H1 (cell line): ENCODE data around the gene C22orf31.

ENCODE experiments used
- CBX5 ChIP-seq: fragments of 300-800, 300-1000 bp; sonication (generic); IDR thresholded peaks from 2 replicates; pipeline ENCODE4 v1.7.1; 2016; ENCODE audit warnings: antibody characterized with exemption, low read length, low read depth
- CBX8 ChIP-seq: fragments of 300-800, 300-1000 bp; sonication (generic); IDR thresholded peaks from 2 replicates; pipeline ENCODE4 v1.7.1; 2016; ENCODE audit warnings: low read depth, low read length, borderline replicate concordance
- EP300 ChIP-seq, 2 experiments: IDR thresholded peaks; 1 replicate in 1 of 2; 2 replicates in 1 of 2; pipeline ENCODE4 v1.6.1; 2011 to 2012; ENCODE audit warnings: low read depth in 2 of 2, low read length in 2 of 2, mild to moderate bottlenecking in 2 of 2, borderline replicate concordance in 1 of 2, inconsistent platforms in 1 of 2, moderate library complexity in 1 of 2
- EZH2 ChIP-seq: fragments of 200-600 bp; sonication (generic); IDR thresholded peaks from 2 replicates; pipeline ENCODE4 v1.7.1; 2012; ENCODE audit warnings: low read depth, mild to moderate bottlenecking, moderate library complexity, low read length, inconsistent platforms; ENCODE audit not compliant: severe bottlenecking
- KDM5A ChIP-seq: fragments of 200-600 bp; IDR thresholded peaks from 2 replicates; pipeline ENCODE4 v1.7.1; 2012; ENCODE audit warnings: mild to moderate bottlenecking, low read length, inconsistent platforms, mixed read lengths
- POLR2A ChIP-seq, 2 experiments: IDR thresholded peaks; 1 replicate in 1 of 2; 2 replicates in 1 of 2; pipeline ENCODE4 v1.6.1; 2011; ENCODE audit warnings: low read depth in 2 of 2, low read length in 2 of 2, mild to moderate bottlenecking in 2 of 2; ENCODE audit errors: control extremely low read depth in 1 of 2
- RNF2 ChIP-seq: fragments of 200-900, 300-1000 bp; sonication (generic); IDR thresholded peaks from 2 replicates; pipeline ENCODE4 v1.7.1; 2016; ENCODE audit warnings: borderline replicate concordance, low read depth, mild to moderate bottlenecking, antibody characterized with exemption, low read length; ENCODE audit not compliant: poor library complexity, severe bottlenecking; ENCODE audit errors: missing control alignments
- RXRA ChIP-seq: IDR thresholded peaks from 2 replicates; pipeline ENCODE4 v1.6.1; 2011; ENCODE audit warnings: low read depth, mild to moderate bottlenecking, low read length, moderate library complexity; ENCODE audit not compliant: insufficient read depth
- SIN3A ChIP-seq, 2 experiments: IDR thresholded peaks in 1 of 2; conservative IDR thresholded peaks in 1 of 2; 2 replicates each; pipeline ENCODE4 v1.6.1; 2011 to 2012; ENCODE audit warnings: low read length in 2 of 2, improper control_type of control experiment in 1 of 2, low read depth in 1 of 2, mild to moderate bottlenecking in 1 of 2
- SUZ12 ChIP-seq: fragments of 200-600 bp; sonication (generic); IDR thresholded peaks from 2 replicates; pipeline ENCODE4 v1.6.1; 2012; ENCODE audit warnings: mild to moderate bottlenecking, inconsistent platforms, low read length, moderate library complexity, mixed read lengths

DNA sequence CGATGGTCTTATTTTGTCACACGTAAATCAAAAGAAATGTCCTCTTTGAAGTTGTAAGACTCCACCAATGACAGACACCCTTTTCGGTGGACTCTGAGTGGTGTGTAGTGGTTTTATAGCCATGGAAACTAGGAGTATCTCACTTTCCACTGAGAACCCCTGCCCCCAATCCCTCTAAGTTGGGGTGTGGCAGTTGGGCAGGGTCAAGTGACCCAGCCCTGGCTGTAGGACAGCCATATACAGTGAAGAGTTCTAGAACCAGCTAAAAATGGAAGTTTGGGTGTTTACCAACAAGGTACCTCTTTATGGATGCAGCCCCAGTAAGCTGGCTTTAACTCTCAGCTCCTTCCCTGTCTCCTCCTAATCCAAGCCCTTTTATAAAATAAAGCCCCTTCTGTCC lies 5.2 kb downstream of the C22orf31 start:
- TF ChIP-seq CBX8: no peak
- TF ChIP-seq EZH2: no peak
- TF ChIP-seq SIN3A (conservative IDR thresholded peaks at IDR 0.05 in 1 of 2, IDR thresholded peaks at IDR 0.05 in 1 of 2; ENCODE audit: low read depth in 1 of 2, low read length in 2 of 2): no peak
- TF ChIP-seq POLR2A (IDR thresholded peaks at IDR 0.05; ENCODE audit: control extremely low read depth in 1 of 2, low read depth in 2 of 2, low read length in 2 of 2): no peak
- no peak for TF ChIP-seq CBX5
- no peak for TF ChIP-seq RNF2
- no peak for TF ChIP-seq KDM5A
- TF ChIP-seq SUZ12: no peak
- no peak for TF ChIP-seq RXRA
- no peak for TF ChIP-seq EP300 (IDR thresholded peaks at IDR 0.05; ENCODE audit: borderline replicate concordance in 1 of 2, low read depth in 2 of 2, low read length in 2 of 2)
